Measurements from ENCODE around the gene CACNA1C. TPM values are rescaled to one million over a fixed set of nuclear protein-coding genes. Genes with fewer than 3 reads are reported as not detected.

Gene CACNA1C
- total and polyA plus RNA-seq, 2 donors (not counting 1 experiment from before 2014, with no cell fraction given): 0.01 to 0.02 TPM

DNA sequence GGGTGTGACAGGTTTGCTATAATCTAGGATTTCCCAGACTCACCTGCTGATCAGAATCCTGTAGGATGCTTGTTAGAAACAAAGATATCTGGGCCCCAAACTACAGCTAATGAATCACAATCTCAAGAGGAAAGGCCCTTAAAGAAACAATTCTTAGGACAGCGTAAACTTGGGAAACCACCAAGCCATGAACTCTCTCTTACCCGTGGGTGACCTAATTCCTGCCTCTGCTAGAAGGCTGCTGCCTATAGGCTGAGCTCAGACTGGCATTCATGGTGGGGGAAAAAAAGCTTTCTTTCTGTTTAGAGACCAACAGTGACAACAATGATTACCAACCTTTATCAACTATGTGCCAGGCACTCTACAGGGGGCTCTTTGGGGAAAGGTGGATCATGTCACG lies 528.0 kb downstream of the CACNA1C start:
- intact Hi-C loops (cut with micrococcal nuclease): loop anchor here (5.0 kb wide), 1 partner anchor 524 kb away; no protein-coding TSS in a partner anchor
- Histone ChIP-seq H4K20me1 (ENCODE audit: control insufficient read depth, insufficient read depth, low read length, poor library complexity, severe bottlenecking) (no peaks in the 10 kb centered on the region), H3K79me2 (ENCODE audit: control insufficient read depth, insufficient read depth, low read length) (no peaks in the 10 kb centered on the region), H3K4me3 (ENCODE audit: control extremely low read depth in 1 of 5, extremely low read depth in 1 of 5, insufficient read depth in 1 of 5, low read depth in 2 of 5, low read length in 4 of 5) (no peak overlapping the region), H3K27ac (ENCODE audit: low read length in 2 of 2) (no peak overlapping the region), H3K4me1 (ENCODE audit: control insufficient read depth in 2 of 2, insufficient read depth in 2 of 2, low read length in 2 of 2) (no peaks in the 10 kb centered on the region), H3K27me3 (replicated peaks in 1 of 4; ENCODE audit: control extremely low read depth in 1 of 4, control insufficient read depth in 3 of 4, insufficient read depth in 4 of 4, low read length in 3 of 4) (peaks cover 0 to 20% (median 5%) of the 10 kb centered on the region in 4 experiments), H3K9ac (ENCODE audit: low read length) (no peak overlapping the region), H3K4me2 (replicated peaks; ENCODE audit: low read depth, low read length, poor library complexity, severe bottlenecking) (no peak overlapping the region), H2AFZ (ENCODE audit: insufficient read depth, low read depth, low read length, poor library complexity, severe bottlenecking) (no peak overlapping the region), H3K9me3 (ENCODE audit: control extremely low read depth in 1 of 3, control insufficient read depth in 2 of 3, insufficient read depth in 1 of 3, low read length in 2 of 3) (no peaks in the 10 kb centered on the region), H3K36me3 (replicated peaks in 1 of 2; ENCODE audit: control extremely low read depth in 1 of 2, control insufficient read depth in 1 of 2, extremely low read depth in 1 of 2, insufficient read depth in 2 of 2, low read length in 1 of 2) (no peaks in the 10 kb centered on the region)
- no peaks in the 10 kb centered on the region for H3K9me3 Mint-ChIP-seq (ENCODE audit: insufficient read depth)
- peaks cover 3% of the 10 kb centered on the region for H3K4me1 Mint-ChIP-seq
- no peak overlapping the region for H3K27ac Mint-ChIP-seq
- ChIA-PET CTCF (no interaction called here), POLR2A (no interaction called here)
- H3K4me3 Mint-ChIP-seq: no peak overlapping the region
- no peak for TF ChIP-seq EZH2 (IDR thresholded peaks at IDR 0.05; ENCODE audit: borderline replicate concordance, insufficient read depth, low read depth, low read length, poor library complexity, severe bottlenecking)
- TF ChIP-seq, protein P1, sequence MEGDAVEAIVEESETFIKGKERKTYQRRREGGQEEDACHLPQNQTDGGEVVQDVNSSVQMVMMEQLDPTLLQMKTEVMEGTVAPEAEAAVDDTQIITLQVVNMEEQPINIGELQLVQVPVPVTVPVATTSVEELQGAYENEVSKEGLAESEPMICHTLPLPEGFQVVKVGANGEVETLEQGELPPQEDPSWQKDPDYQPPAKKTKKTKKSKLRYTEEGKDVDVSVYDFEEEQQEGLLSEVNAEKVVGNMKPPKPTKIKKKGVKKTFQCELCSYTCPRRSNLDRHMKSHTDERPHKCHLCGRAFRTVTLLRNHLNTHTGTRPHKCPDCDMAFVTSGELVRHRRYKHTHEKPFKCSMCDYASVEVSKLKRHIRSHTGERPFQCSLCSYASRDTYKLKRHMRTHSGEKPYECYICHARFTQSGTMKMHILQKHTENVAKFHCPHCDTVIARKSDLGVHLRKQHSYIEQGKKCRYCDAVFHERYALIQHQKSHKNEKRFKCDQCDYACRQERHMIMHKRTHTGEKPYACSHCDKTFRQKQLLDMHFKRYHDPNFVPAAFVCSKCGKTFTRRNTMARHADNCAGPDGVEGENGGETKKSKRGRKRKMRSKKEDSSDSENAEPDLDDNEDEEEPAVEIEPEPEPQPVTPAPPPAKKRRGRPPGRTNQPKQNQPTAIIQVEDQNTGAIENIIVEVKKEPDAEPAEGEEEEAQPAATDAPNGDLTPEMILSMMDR (IDR thresholded peaks at IDR 0.05): no peak
- peaks cover 37% of the 10 kb centered on the region for H3K27me3 Mint-ChIP-seq
- 55% methylated on average over 3 of the region's 3 CpGs for WGBS (ENCODE audit: insufficient coverage)
- no peak for ATAC-seq (ENCODE audit: low read depth)
- DNase-seq: no peak

DNA sequence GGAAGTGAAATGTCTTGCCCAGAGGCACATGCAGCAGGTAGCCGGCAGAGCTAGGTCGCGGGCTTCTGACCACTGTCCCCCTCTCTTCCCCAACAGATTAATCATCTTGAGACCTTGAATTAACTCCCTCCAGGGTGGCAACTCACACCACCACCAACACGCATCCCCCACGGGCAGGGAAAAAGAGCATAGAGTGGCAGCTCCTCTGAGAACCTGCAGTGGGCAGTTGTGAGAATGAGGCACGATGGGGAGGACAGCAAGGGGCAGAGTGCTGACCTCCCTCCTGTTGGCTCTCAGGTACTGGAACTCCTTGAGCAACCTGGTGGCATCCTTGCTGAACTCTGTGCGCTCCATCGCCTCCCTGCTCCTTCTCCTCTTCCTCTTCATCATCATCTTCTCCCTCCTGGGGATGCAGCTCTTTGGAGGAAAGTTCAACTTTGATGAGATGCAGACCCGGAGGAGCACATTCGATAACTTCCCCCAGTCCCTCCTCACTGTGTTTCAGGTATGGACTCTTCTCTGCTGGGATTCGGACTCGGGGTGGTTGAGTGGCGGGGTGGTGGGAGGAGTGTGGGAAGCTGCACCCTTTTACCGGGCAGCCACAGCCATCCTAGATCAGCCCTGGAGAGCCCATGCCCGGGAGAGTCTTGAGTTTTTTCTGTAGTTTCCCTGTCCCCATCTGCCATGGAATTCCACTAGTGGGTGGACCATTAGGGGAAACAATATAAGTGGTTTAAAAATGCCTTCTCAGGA lies 528.7 kb downstream of the CACNA1C start:
- POLR2A ChIA-PET: no interaction called here
- ATAC-seq (ENCODE audit: low read depth): no peak

More for the DNA sequence above, 528.7 kb downstream of the CACNA1C start:
- Histone ChIP-seq H3K4me1 (ENCODE audit: control insufficient read depth in 2 of 2, insufficient read depth in 2 of 2, low read length in 2 of 2) (no peaks in the 10 kb centered on the region), H3K4me3 (ENCODE audit: control extremely low read depth in 1 of 5, extremely low read depth in 1 of 5, insufficient read depth in 1 of 5, low read depth in 2 of 5, low read length in 4 of 5) (no peak overlapping the region), H3K27me3 (replicated peaks in 1 of 4; ENCODE audit: control extremely low read depth in 1 of 4, control insufficient read depth in 3 of 4, insufficient read depth in 4 of 4, low read length in 3 of 4) (peaks cover 0 to 20% (median 5%) of the 10 kb centered on the region in 4 experiments), H3K36me3 (replicated peaks in 1 of 2; ENCODE audit: control extremely low read depth in 1 of 2, control insufficient read depth in 1 of 2, extremely low read depth in 1 of 2, insufficient read depth in 2 of 2, low read length in 1 of 2) (no peaks in the 10 kb centered on the region), H3K79me2 (ENCODE audit: control insufficient read depth, insufficient read depth, low read length) (no peaks in the 10 kb centered on the region), H2AFZ (ENCODE audit: insufficient read depth, low read depth, low read length, poor library complexity, severe bottlenecking) (no peak overlapping the region), H3K4me2 (replicated peaks; ENCODE audit: low read depth, low read length, poor library complexity, severe bottlenecking) (no peak overlapping the region), H3K27ac (ENCODE audit: low read length in 2 of 2) (no peak overlapping the region), H3K9me3 (ENCODE audit: control extremely low read depth in 1 of 3, control insufficient read depth in 2 of 3, insufficient read depth in 1 of 3, low read length in 2 of 3) (no peaks in the 10 kb centered on the region), H4K20me1 (ENCODE audit: control insufficient read depth, insufficient read depth, low read length, poor library complexity, severe bottlenecking) (no peaks in the 10 kb centered on the region), H3K9ac (ENCODE audit: low read length) (no peak overlapping the region)
- TF ChIP-seq, protein P1 (IDR thresholded peaks at IDR 0.05): no peak
- TF ChIP-seq EZH2 (IDR thresholded peaks at IDR 0.05; ENCODE audit: borderline replicate concordance, insufficient read depth, low read depth, low read length, poor library complexity, severe bottlenecking): no peak
- no peak for DNase-seq
- Mint-ChIP-seq H3K27ac (no peak overlapping the region), H3K9me3 (ENCODE audit: insufficient read depth) (no peaks in the 10 kb centered on the region), H3K4me1 (peaks cover 3% of the 10 kb centered on the region), H3K4me3 (no peak overlapping the region), H3K27me3 (peaks cover 37% of the 10 kb centered on the region)
- intact Hi-C loops (cut with micrococcal nuclease): loop anchor here (5.0 kb wide), 1 partner anchor 524 kb away; no protein-coding TSS in a partner anchor
- 79% methylated on average over 8 of the region's 15 CpGs for WGBS (ENCODE audit: insufficient coverage)
- CTCF ChIA-PET: no interaction called here

Data from B cell (primary cell).